Cardiac muscle cell (in vitro differentiated cells and primary cell): ENCODE measurements around the gene PRR29. TPM values are rescaled to one million over a fixed set of nuclear protein-coding genes. Genes with fewer than 3 reads are reported as not detected.

Experiments used
- DNase-seq, 2 donors: peaks; one replicate each; pipeline versions ENCODE4 v3.0.0 to v3.0.0-alpha.2; 2010 to 2017; ENCODE audit warnings: low read depth in 1 of 2, low spot score in 1 of 2
- H3K27ac ChIP-seq: fragments of 200-600 bp; sonication (generic); 2 replicates; pipeline ENCODE4 v1.5.1; 2016
- H3K27me3 ChIP-seq: fragments of 200-600 bp; sonication (generic); 2 replicates; pipeline ENCODE4 v1.6.0; 2016; ENCODE audit warnings: control low read depth
- H3K36me3 ChIP-seq: fragments of 200-600 bp; sonication (generic); 2 replicates; pipeline ENCODE4 v1.5.1; 2016; ENCODE audit warnings: control low read depth
- H3K4me1 ChIP-seq: fragments of 200-600 bp; sonication (generic); 2 replicates; pipeline ENCODE4 v1.8.1; 2017; ENCODE audit warnings: low read depth, mild to moderate bottlenecking, mixed run types
- H3K4me3 ChIP-seq: fragments of 200-600 bp; sonication (generic); 2 replicates; pipeline ENCODE4 v1.5.1; 2016; ENCODE audit warnings: mild to moderate bottlenecking
- H3K9me3 ChIP-seq: fragments of 200-600 bp; sonication (generic); 2 replicates; pipeline ENCODE4 v1.5.1; 2017; ENCODE audit warnings: low read depth, mild to moderate bottlenecking, control low read depth
- CTCF ChIP-seq: IDR thresholded peaks from 2 replicates; pipeline ENCODE4 v1.5.1; 2012; ENCODE audit warnings: low read depth, mild to moderate bottlenecking, low read length
- polyA plus RNA-seq: library from polyadenylated mRNA; unstranded; fragments of >200 nt; fragmentation: Nextera tagmentation; extraction: Ambion mirVana; gene quantifications from 2 replicates; pipeline ENCODE4 v1.2.1, GENCODE V29; 2016
- total RNA-seq: library from RNA; depleted of rRNA; stranded (reverse); fragments of >200 nt; gene quantifications from 2 replicates; pipeline ENCODE4 v1.2.3, GENCODE V29; 2016

Gene PRR29
- total and polyA plus RNA-seq, 2 experiments from 2014 or later = 1.7 to 3.6 TPM

GRCh38 chr17:64024781-64025731 lies 26.9 kb downstream of the PRR29 start:
- Histone ChIP-seq H3K4me1 (no peaks in the 10 kb centered on the region), H3K27me3 (no peaks in the 10 kb centered on the region), H3K9me3 (no peaks in the 10 kb centered on the region), H3K36me3 (no peaks in the 10 kb centered on the region), H3K27ac (no peak overlapping the region), H3K4me3 (no peak overlapping the region)
- peak in 1 of 2 donors; percentile 3 for DNase-seq
- no peak for TF ChIP-seq CTCF

GRCh38 chr17:64025732-64026294 lies 27.7 kb downstream of the PRR29 start:
- Histone ChIP-seq H3K9me3 (no peaks in the 10 kb centered on the region), H3K27ac (no peak overlapping the region), H3K4me1 (no peaks in the 10 kb centered on the region), H3K27me3 (no peaks in the 10 kb centered on the region), H3K36me3 (no peaks in the 10 kb centered on the region), H3K4me3 (no peak overlapping the region)
- peak; percentile 97 for TF ChIP-seq CTCF
- DNase-seq = peak; percentile 82 to 83

- Histone ChIP-seq H3K4me3 (no peak overlapping the region), H3K9me3 (no peaks in the 10 kb centered on the region), H3K4me1 (no peaks in the 10 kb centered on the region), H3K27me3 (no peaks in the 10 kb centered on the region), H3K36me3 (no peaks in the 10 kb centered on the region), H3K27ac (no peak overlapping the region)
- peak; percentile 70 to 77 for DNase-seq
- TF ChIP-seq CTCF = peak; percentile 68
Observed at GRCh38 chr17:64028874-64029464, 30.8 kb downstream of the PRR29 start.

- Histone ChIP-seq H3K27ac (no peak overlapping the region), H3K4me1 (no peaks in the 10 kb centered on the region), H3K27me3 (no peaks in the 10 kb centered on the region), H3K4me3 (no peak overlapping the region), H3K9me3 (no peaks in the 10 kb centered on the region), H3K36me3 (no peaks in the 10 kb centered on the region)
- TF ChIP-seq CTCF = no peak
- DNase-seq = no peak
Observed at GRCh38 chr17:64032081-64032480, 33.9 kb downstream of the PRR29 start.

GRCh38 chr17:64036198-64036922 lies 38.2 kb downstream of the PRR29 start:
- H3K4me1 ChIP-seq = no peaks in the 10 kb centered on the region
- no peak for DNase-seq
- H3K27ac ChIP-seq = no peak overlapping the region
- no peaks in the 10 kb centered on the region for H3K9me3 ChIP-seq
- no peaks in the 10 kb centered on the region for H3K36me3 ChIP-seq
- no peaks in the 10 kb centered on the region for H3K27me3 ChIP-seq
- no peak overlapping the region for H3K4me3 ChIP-seq
- peak; percentile 7 for TF ChIP-seq CTCF
